Iris pigment epithelial cell (primary cell): Measurements from ENCODE around the gene PFKFB4.

Source experiments
- DNase-seq: peaks from one replicate; pipeline ENCODE4 v3.0.0-alpha.2; 2011; ENCODE audit warnings: low read depth

PFKFB4 gene

DNA sequence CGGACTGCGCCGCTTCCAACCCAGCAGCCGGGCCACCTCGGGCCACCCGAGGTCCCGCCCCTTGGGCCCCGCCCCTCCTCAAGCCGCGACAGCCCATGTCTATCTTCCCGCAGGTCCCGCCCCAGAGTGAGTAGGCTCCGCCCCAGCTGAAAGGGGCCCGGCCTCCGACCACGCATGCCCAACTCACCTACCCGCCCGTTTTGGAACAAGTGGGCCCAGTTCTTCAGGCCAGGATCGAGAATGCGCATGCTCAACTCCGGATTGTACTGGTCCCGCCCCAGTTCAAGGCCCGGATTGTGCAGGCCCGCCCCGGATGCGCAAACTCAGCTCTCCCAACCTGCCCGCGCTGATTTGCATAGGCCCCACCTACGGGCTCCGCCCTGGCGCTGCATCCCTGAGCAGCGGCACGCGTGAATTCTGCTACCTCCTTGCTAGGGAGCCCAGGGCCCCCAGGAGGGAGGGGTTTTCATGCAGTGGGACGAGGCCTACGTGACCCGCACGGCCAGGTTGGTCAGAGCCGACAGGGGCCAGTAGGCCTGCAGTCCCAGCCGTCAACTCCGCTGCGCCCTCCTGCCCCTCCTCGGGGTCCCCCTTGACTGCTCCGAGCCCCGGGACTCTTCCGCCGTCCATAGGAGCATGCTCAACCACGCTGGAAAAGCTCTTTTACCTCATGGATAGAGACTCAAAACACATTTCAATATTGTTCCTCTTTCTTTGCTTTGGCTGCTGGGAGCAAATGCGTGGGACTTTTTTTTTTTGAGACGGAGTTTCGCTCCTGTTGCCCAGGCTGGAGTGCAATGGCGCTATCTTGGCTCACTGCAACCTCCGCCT is at the start of gene PFKFB4:
Gene PFKFB4 (minus strand): TSS at position 8 of the 831 bp plus-strand sequence. CDS start 26 bp downstream, outside the sequence.
- DNase-seq: peak; percentile 99

DNA sequence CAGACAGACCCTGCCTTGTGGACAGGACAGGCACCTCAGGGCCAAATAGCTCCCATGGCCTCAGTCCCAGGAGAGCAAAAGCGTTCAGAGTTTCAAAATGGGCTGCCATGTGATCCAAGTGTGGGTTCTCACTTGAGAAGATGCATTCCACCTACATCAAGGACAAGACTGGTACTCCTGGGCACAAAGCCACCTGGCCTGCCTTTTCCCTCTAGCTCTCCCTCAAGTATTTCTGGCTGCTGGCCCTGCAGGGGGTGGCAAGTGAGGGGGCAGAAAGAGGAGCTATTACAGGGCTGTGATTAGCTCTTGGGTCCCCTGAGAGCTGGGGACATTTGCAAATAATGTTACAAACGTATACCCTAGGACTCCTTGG is 45.0 kb upstream of the PFKFB4 start:
- no peak for DNase-seq

DNA sequence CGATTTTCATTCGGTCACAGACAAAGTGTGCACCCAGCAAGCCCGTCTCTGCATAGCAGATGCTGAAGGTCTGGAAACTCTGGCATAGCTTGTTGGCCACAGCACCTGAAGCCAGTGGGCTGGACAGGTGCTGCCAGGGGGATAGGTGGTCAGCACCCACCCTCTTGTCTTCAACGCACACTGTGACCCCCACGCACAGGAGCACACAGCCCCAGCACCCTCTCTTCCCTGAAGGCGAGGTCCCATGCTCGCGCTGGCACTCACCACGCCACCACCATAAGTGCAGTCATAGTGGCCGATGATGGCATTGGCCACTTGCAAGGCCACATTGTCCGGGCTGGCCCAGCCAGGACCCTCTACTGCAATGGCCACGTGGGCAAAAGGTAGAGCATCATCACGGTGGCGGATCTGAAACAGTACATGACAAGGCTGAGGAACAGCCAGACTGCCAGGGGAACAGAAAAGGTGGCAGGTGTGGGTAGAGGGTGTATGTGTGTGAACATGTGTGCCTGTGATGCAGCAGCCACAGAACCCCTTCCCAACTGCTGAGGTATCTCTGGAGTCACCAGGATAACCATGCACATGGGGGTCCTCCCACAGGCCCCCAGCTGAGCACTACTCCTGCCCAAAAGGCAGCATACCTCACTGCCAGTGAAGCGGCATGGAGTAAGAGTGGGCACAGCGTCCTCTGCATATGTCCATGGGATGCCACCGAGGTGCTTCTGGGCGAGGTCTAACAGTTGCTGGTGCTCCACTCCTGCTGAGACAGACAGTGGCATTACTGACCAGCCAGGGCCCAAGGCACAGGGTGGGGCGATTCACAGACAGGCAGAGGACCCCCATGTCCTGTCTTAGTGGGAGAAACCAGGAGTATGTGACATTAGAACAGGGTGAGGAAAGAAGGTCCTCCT is 44.4 kb upstream of the PFKFB4 start:
- DNase-seq: no peak

DNA sequence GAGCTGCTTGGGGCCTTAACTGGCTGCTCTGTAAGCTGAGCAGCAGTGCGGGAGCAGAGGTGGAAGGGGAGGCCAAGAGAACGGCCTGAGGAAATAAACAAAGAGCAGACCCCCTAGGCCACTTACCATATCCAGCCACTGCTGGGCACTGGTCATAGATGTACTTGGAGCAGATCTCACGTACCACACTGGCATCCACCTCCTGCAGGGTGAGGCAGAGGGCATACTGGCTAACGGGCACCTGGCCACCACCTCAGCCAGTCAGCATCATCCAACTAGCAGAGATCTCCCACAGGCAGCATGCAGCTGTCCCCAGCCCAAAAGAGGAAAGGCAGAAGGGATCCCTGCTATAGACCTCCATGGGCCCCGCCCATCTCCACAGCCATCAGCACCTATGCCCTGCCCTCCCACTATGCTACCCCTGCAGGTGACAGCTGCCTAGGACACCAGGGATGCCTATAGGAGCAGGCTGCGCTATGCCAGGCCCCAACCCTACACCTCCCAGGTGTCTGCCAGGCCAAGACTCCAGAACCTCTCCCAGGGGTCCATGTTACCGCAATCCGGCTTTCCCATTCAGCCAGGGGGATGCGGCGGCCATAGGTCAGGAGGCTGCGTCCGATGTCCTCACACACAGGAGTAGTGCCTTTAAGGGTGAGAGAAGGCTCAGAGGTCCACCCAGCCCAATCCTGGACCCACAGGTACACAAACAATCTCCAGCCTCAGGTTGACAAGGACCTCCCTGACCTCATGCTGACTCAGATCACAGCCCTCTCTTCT is 43.1 kb upstream of the PFKFB4 start:
- DNase-seq: no peak

DNA sequence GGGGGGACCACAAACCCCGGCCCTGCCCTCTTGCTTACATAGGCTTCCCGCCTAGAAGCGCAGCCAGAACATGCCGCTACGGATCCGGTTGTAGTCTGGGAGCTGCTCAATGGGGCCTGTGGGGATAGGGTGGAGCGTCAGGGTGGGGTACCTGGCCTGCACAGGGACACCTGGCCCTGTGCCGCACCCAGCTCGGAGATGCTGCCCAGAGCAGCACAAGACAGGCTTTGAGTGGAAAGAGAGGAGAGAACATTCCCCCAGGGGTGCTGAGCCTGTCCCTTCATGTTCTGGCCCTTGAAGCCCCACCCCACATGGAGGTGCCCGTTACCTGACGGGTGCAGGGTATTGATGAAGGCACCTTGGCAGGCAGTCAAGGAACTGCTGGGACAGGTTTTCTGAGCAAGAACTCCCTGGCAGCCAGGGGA is 42.5 kb upstream of the PFKFB4 start:
- no peak for DNase-seq

DNA sequence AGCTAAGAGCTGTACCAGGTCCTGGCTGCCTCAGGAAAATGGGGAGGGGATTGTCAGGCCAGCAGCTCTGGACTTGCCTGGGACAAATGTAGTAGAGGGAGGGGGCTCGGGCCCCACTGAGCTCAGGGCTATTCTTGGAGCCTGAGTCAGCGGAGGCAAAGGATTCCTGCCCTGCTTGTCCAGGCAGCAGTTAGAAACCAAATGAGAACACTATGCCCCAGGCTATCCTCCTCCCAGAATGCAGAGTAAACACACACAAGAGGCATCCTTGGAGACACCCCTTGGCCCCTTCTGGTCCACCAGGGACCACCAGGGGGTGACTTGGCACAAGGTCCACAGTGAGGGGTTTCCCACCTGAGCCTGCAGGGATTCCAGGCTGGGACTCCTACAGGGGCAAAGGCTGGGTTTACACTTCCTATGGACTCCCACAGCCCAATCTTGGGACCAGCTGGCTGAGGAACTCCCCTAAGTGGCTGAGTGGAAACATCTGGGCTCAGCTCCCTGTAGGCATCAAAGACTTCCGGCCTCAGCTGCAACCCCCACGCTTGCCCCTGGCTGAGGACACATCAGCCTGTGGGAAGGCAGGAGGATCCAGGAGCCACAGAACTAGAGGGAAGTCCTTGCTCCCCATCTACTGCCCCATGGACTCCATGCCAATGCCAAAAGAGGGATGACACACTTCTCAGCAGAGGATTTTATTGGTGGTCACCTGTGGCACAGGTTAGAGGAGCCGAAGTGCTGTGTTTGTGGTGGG is 41.9 kb upstream of the PFKFB4 start:
- DNase-seq: peak; percentile 85

DNA sequence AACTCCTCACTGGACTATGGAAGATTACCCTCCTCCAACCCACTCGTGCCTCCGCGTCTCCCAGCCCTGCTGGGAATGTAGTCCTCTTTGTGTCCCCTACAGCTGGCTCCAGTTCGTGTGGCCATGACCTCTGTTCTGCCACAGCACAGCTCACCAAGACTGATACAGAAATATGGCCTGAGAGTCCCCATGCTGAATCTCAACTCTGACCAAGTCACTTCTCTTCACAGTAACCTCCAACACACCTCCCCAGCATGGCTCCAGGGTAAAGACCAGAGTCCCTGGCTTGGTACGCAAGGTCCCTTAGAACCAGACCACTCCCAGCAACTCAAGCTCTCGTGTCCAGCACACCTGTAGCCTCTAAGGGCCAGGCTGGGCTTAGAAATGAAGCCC is 40.8 kb upstream of the PFKFB4 start:
- no peak for DNase-seq

DNA sequence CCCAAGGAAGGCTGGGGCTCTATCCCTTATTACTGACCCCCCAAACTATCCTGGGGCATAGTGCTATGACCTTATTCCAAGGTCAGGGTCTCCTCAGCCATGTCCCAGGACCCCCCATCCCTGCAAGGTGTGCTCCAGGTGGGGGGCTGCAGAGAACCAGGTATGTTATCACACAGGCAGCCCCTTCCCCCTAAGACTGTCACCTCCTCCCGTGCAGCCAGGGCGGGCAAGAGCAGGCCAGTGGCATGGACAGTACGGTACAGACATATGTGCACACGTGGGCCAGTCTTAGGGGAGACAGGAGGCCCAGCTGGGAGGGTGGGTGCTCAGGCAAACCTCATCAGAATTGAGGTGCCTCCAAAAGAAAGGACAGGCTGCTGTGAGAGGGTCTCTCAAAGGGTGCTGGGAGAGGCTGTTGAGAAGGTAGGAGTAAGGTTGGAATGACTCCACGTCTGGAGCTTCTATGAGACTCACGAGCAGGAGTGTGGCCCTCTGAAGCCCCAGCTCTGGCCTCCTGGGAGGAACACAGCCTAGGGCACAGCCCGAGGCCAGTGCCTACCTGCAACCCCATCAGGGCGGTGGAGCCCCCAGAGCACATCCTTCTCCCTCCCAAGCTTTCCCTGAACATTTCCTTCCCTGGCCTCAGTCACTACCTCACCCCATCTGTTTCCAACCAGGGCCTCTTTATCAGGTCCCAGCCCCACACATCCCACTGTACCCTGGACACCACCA is 40.2 kb upstream of the PFKFB4 start:
- no peak for DNase-seq

DNA sequence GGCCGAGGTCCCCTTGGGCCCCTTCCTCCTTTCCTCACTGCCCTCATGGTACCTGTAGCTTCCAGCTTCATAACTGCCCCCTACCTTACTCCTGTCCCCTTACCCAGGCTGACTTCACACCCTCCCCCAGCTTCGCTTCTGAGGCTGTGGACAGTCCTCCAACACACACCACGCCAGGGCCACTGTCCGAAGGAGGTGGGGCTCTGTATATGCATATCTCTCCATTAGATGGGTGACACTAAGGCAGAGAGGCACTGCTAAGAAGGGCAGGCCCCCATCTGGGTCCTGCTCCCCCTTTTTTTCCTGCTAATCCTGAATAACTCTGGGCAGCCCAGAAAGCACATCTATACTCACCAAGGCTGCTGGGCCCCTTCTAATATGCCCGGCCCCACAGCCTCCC is 39.6 kb upstream of the PFKFB4 start:
- no peak for DNase-seq

DNA sequence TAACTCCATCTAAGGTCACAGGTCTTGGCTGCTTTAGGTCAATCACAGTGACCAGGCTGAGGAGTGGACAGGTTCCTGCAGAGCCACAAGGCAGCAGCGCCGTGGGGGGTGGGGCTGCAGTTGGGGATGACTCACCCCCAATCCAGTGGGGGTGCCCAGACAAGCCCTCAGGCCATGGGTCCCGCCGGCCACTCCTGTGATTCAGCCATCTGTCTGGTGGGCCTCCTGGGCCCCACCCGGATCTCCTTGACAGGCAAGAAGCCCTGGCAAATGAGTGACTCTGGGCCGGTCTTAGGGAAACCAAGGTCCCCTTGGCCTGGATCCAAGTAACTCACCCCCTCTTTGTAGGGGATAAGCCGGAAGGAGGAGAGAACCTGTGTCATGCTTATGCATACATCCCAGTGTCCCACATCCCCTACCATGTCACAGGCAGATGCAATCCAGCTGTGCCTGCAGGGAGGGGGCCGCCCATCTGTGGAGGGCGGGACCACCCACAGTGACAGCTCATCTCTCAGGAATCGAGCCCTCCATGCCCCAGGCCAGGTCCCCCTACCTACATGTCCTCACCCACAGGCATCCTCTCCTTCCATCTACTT is 39.0 kb upstream of the PFKFB4 start:
- DNase-seq: peak; percentile 83

DNA sequence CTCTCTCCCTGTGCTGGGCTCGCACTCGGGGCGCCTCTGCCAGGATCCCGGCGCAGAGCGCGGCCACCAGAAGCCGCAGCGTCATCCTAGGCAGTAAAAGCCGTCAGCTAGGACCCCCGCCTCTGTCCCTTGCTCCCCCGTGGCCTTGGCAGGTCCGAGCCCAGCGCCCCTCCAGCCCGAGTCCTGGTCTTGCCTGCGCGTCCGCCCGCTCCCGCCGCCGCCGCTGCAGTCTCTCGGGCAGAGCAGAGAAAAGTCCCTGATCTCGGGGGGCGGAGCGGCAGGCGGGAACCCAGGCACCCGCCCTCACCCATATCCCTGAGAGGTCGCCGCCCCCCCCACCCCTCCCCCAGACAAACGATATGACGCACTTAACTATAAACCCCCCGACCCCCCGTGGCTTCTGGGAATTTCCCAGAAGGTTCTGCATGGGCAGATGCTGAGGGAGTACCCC is 38.5 kb upstream of the PFKFB4 start, which contains the start of gene COL7A1:
Gene COL7A1 (minus strand): TSS at position 255 of the 451 bp plus-strand sequence. CDS start 170 bp downstream, at position 85.
- DNase-seq: no peak

DNA sequence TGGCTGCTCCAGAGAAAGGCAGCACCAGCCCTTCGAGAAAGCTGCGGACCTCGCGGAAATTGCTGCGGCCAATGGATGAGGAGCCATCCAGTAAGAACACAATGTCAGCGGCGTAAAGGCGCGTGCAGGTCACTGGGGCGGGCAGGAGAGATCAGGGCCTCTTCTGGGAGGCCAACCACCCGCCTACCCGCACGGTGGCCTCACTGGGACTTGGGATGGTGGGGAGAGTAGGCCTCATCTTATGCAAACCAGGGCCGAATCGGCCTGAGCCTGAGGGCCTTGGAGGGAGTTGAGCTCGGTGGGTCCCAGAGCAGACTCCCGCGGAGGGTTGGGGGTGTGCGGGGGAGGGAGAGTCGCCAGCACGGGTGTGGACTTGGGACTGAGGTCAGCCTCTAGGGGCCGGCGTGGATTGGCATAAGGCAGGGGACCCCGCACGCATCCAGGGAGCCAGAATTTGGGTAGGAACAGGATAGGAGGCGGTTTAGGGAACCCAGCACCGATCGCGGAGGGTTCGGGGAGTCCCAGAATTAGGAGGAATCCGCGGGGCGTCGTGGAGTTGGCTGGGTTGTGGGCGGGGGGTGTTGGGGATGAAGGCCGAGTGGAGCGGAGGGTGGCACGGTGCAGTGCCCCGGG is 37.9 kb upstream of the PFKFB4 start:
- DNase-seq: no peak

DNA sequence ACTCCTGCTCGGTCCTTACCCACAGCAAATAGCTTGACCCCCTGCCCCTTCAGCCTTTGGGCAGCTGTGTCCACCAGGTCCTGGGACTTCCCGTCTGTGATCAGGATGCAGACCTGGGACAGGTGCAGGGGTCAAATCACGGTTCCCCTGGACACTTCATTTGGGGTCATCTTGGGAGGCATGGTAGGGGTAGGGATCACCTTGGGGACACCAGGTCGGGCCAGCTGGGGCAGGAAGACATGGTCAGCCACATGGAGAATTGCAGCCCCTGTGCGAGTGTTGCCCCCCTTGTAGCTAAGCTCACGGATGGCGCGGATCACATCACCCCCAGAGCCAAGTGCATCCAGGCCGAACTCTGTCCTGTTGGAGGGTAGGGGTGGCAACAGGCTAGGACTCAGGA is 36.7 kb upstream of the PFKFB4 start:
- DNase-seq: no peak

DNA sequence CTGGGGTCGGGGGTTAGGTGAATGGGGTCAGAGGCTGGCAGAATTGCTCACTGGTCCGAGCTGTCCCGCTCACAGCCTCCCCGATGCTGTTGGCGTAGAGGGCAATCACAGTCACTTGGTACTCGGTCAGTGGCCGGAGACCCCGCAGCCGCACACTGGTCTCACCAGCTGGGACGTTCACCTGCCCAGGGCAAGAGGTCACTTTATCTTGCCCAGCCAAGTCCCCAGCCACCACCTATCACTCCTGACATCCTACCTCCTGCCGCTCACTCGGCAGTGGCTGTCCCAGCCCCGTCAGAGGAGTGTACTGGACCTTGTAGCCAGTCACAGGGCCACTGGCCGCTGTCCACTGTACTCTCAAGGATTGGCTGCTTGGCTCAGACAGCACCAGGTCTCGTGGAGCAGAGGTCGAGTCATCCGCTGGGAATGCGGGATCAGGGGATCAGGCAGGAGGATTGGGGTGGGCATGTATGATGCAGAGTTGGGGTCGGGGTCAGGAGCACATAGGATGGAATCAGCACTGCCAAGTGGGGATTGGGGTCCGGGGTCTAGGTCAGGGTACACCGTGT is 36.0 kb upstream of the PFKFB4 start:
- peak; percentile 15 for DNase-seq

DNA sequence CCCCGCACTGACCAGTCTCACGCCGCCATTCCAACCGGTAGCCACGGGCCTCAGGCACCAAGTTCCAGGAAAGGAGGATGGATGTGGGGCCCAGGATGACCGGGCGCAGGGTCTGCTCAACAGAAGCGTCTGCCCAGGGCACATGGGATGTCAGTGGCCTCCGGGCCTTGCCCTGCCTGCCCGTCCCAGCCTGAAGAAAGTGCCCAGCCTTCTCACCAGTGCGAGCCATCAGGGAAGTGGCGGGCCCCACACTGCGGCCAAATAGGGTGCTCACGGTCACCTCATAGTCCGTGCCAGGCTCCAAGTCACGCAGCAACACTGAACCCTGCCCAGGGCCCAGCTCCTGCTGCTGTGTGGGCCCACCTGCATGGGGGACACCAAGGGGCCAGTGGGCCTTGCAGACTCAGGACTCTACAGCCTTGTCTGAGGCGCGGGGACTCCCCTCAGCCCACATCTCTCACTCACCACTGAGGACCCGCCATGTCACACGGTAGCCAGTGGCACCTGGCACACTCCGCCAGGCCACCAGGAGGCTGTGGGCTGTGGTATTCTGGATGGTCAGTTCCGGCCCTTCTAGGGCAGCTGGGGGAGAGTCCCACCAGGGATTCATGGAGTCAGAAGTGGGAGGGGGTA is 35.4 kb upstream of the PFKFB4 start:
- no peak for DNase-seq

DNA sequence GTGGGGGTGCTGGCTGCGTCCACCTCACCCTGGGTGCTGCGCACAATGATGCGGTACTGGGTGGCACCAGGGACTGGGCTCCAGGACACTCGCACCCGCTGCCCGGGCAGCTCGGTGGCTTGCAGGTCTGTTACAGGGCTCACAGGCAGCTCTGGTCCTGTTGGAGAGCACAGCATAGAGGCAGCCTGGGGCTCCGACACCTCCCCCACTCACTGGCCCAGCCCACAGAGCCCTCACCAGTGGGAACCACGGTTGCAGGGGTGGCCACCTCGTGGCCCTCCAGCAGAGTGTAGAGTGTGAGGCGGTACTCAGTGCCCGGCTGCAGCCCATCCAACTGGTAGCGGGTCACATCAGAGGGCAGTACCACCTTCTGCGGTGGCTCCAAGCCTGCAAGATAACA is 34.8 kb upstream of the PFKFB4 start:
- DNase-seq: no peak

DNA sequence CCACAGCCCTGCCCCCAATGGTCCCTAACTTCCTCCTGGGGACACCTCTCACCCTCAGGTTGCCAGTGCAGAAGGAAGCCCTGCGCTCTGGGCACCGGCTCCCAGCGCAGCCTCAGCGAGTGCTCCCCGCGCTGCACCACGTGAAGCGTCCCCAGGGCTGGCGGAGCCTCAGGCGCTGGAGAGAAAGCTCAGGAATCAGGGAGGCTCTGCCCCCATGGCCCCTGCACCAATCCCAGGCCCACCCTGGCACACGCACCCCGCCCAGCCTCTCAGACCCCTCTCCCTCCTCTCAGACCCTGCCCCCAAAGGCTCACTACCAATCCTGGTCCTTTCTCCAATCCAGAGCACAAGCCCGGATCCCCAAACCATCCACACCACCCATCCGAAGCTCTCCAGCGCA is 31.6 kb upstream of the PFKFB4 start:
- DNase-seq: no peak

DNA sequence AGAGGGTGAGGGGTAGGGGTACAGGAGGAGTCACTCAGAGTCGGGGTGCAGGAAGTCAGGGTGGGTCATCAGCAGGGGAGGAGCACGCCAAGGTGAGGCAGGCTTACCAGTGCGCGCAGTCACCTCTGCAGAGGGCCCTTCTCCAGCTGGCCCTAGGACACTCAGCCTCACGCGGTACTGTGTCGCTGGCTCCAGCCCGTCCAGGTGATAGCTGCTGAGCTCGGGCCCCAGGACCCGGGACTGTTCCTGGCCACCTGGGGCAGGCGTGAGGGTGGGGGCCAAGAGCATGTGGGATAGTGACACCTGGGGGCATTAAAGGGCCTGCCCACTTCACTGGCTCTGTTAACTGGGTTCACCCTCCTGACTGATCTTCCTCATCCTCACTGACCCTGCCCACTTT is 31.1 kb upstream of the PFKFB4 start:
- no peak for DNase-seq

DNA sequence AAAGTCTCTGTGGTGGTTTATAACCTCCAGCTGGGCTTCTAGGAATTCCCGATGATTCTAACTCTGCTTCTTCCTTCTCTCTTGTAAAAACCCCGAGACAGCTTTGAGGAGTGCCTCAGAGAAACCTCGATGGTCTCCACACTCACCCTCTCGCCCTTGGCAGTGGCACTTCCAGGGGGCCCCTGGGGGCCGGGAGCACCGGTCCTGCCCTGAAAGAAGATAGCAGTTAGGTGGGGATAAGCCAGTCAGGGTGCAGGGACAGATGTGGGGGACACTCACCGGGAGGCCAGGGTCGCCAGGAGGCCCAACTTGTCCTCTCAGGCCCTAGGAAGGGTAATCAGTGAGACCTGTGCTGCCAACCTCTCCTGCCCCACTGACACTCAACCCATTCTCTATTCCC is 28.8 kb upstream of the PFKFB4 start:
- DNase-seq: no peak
